K562 (cell line): ENCODE data around the gene STX2. TPM values are rescaled to one million over a fixed set of nuclear protein-coding genes. Genes with fewer than 3 reads are reported as not detected.

Experiments
- E2F4 ChIP-seq: sonication (generic); formaldehyde crosslinking; IDR thresholded peaks from 2 replicates; pipeline ENCODE4 v1.8.0; 2022; ENCODE audit warnings: mild to moderate bottlenecking, low read depth, missing genetic modification reagents
- MYBL2 ChIP-seq, 2 experiments: fragments of 450-650 bp in 1 of 2; sonication (generic) in 1 of 2; formaldehyde crosslinking in 1 of 2; IDR thresholded peaks; 2 replicates each; pipeline versions ENCODE4 v1.6.1 to v1.8.1; 2017 to 2022; ENCODE audit warnings: borderline replicate concordance in 1 of 2, inconsistent platforms in 1 of 2, low read depth in 1 of 2, mild to moderate bottlenecking in 1 of 2, missing genetic modification reagents in 1 of 2, moderate library complexity in 1 of 2
- PRDM10 ChIP-seq: fragments of 450-650 bp; IDR thresholded peaks from 2 replicates; pipeline ENCODE4 v1.6.1; 2018; ENCODE audit not compliant: partially characterized antibody
- polyA plus RNA-seq, 8 experiments: library from polyadenylated mRNA; depleted of rRNA in 4 of 8; stranded (reverse) in 5 of 8; unstranded in 3 of 8; fragments of >200 nt; fragmentation: Nextera tagmentation in 2 of 8; fragmentation: Illumina TruSeq in 1 of 8; extraction: Ambion mirVana in 2 of 8; extraction: Trizol in 1 of 8; gene quantifications; 2 replicates each; pipeline versions ENCODE4 v1.2.1 to v1.2.3, GENCODE V29; 2011 to 2014; ENCODE audit warnings: inconsistent platforms in 1 of 8, missing spikeins in 1 of 8
- total RNA-seq, 7 experiments: library from RNA; depleted of rRNA in 6 of 7; stranded (reverse); fragments of >200 nt in 6 of 7; fragmentation: Illumina TruSeq in 2 of 7; extraction: Trizol in 2 of 7; gene quantifications; 2 replicates each; pipeline versions ENCODE4 v1.2.1 to v1.2.3, GENCODE V29; 2011 to 2021; ENCODE audit warnings: low replicate concordance in 1 of 7
- TF ChIP-seq, protein P1 (sequence below): fragments of 450-650 bp; formaldehyde crosslinking; IDR thresholded peaks from 2 replicates; pipeline ENCODE4 v1.4.0; 2020; ENCODE audit warnings: mild to moderate bottlenecking

The STX2 gene
- total and polyA plus RNA-seq, 9 of the 15 experiments (the other 6 are each of a cell fraction or from before 2014, with no cell fraction given) = 22.2 to 54.6 (median 30.8) TPM

- no peak for TF ChIP-seq E2F4
- TF ChIP-seq, protein P1, sequence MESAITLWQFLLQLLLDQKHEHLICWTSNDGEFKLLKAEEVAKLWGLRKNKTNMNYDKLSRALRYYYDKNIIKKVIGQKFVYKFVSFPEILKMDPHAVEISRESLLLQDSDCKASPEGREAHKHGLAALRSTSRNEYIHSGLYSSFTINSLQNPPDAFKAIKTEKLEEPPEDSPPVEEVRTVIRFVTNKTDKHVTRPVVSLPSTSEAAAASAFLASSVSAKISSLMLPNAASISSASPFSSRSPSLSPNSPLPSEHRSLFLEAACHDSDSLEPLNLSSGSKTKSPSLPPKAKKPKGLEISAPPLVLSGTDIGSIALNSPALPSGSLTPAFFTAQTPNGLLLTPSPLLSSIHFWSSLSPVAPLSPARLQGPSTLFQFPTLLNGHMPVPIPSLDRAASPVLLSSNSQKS (CRISPR knock-in tag) = no peak
- no peak for TF ChIP-seq PRDM10
- no peak for TF ChIP-seq MYBL2 (IDR thresholded peaks at IDR 0.05; ENCODE audit: low read depth)
- TF ChIP-seq MYBL2 (CRISPR knock-in tag; IDR thresholded peaks at IDR 0.05; ENCODE audit: borderline replicate concordance) = no peak
- TF ChIP-seq, all 486 proteins: peak for 0
Observed at GRCh38 chr12:130817804-130818203, 21.2 kb downstream of the STX2 start (continued).
